ENCODE data around the gene GNLY. TPM values are rescaled to one million over a fixed set of nuclear protein-coding genes. Genes with fewer than 3 reads are reported as not detected.

Gene GNLY
- total and polyA plus RNA-seq, 2 donors (not counting 3 experiments of a cell fraction or from before 2014, with no cell fraction given) = not detected

GRCh38 chr2:85722519-85722918 lies 28.4 kb downstream of the GNLY start:
- no peak overlapping the region for H3K4me3 ChIP-seq (replicated peaks in 1 of 3; ENCODE audit: insufficient read depth in 1 of 3, low read depth in 1 of 3, low read length in 3 of 3)
- no peaks in the 10 kb centered on the region for H3K9me3 ChIP-seq (replicated peaks; ENCODE audit: control insufficient read depth, insufficient read depth, low read length)
- peaks cover 2 to 8% of the 10 kb centered on the region in 2 experiments for H3K27me3 ChIP-seq (ENCODE audit: control insufficient read depth in 2 of 2, insufficient read depth in 2 of 2, low read length in 2 of 2)
- no peaks in the 10 kb centered on the region for H3K4me1 ChIP-seq (ENCODE audit: control insufficient read depth, extremely low read depth, insufficient read depth, low read length)
- no peak overlapping the region for H2AFZ ChIP-seq (ENCODE audit: low read depth, low read length)
- dilution Hi-C loops (cut with MboI; ENCODE audit: extremely low pct_ligation_motif_present, low sequenced_read_pairs) = loop anchor here (25.0 kb wide), 1 partner anchor 90 kb away; no protein-coding TSS in a partner anchor
- no TSS peak for BruUV-seq (replicated peaks)
- no peak for DNase-seq (ENCODE audit: low read depth, low spot score)
- intact Hi-C loops (cut with micrococcal nuclease) = no loop called here
- ChIA-PET POLR2A (no interaction called here), CTCF (interaction anchor here (1.0 to 4.0 kb wide), 3 partner anchors 12 to 92 kb away, joined by 3 to 15 read pairs (median 6); no protein-coding TSS in a partner anchor)
- FAIRE-seq = no peak
- H3K27ac ChIP-seq (ENCODE audit: insufficient read depth, low read depth, low read length) = no peak overlapping the region
- no peak overlapping the region for H3K9ac ChIP-seq (replicated peaks; ENCODE audit: extremely low read depth, insufficient read depth, low read length)
- no peaks in the 10 kb centered on the region for H3K79me2 ChIP-seq (ENCODE audit: control insufficient read depth, insufficient read depth, low read length)
- no peaks in the 10 kb centered on the region for H3K36me3 ChIP-seq (ENCODE audit: control insufficient read depth in 2 of 2, extremely low read depth in 1 of 2, insufficient read depth in 2 of 2, low read length in 2 of 2)
- no peaks in the 10 kb centered on the region for H4K20me1 ChIP-seq (replicated peaks; ENCODE audit: control insufficient read depth, extremely low read depth, insufficient read depth, low read length)
- H3K9me1 ChIP-seq (replicated peaks; ENCODE audit: control insufficient read depth, extremely low read depth, insufficient read depth, low read length) = no peaks in the 10 kb centered on the region
- H3K4me2 ChIP-seq (ENCODE audit: insufficient read depth, low read length) = no peak overlapping the region
- TF ChIP-seq FOS (IDR thresholded peaks at IDR 0.05; ENCODE audit: borderline replicate concordance, insufficient read depth, low read length) (no peak), CTCF (IDR thresholded peaks at IDR 0.05; ENCODE audit: extremely low read depth in 1 of 2, insufficient read depth in 1 of 2, low read depth in 1 of 2, low read length in 2 of 2) (no peak), JUN (IDR thresholded peaks at IDR 0.05; ENCODE audit: borderline replicate concordance, insufficient read depth, insufficient read length, low read depth) (no peak), POLR2A (IDR thresholded peaks at IDR 0.05; ENCODE audit: low read depth, low read length) (no peak), MAX (IDR thresholded peaks at IDR 0.05; ENCODE audit: insufficient read depth, insufficient read length) (no peak), MYC (IDR thresholded peaks at IDR 0.05; ENCODE audit: low read depth, low read length) (no peak), EZH2 (IDR thresholded peaks at IDR 0.05; ENCODE audit: borderline replicate concordance, low read depth, low read length, severe bottlenecking) (no peak), GATA2 (IDR thresholded peaks at IDR 0.05; ENCODE audit: insufficient read depth, insufficient read length, low read depth, low read length) (no peak), POLR2AphosphoS5 (IDR thresholded peaks at IDR 0.05; ENCODE audit: insufficient read depth, low read depth, low read length) (no peak)

All from endothelial cell of umbilical vein (primary cell).